HEK293 (cell line): Measurements from ENCODE around the gene CACTIN.

Source experiments
- BCL11A ChIP-seq: fragments of 450-650 bp; formaldehyde crosslinking; IDR thresholded peaks from 2 replicates; pipeline ENCODE4 v1.5.1; 2016; ENCODE audit warnings: low read depth, missing biosample characterization, missing genetic modification characterization
- IKZF3 ChIP-seq: fragments of 450-650 bp; IDR thresholded peaks from 2 replicates; pipeline ENCODE4 v1.5.0; 2018; ENCODE audit warnings: missing biosample characterization, mild to moderate bottlenecking, missing genetic modification characterization, moderate library complexity
- KLF7 ChIP-seq: fragments of 450-650 bp; formaldehyde crosslinking; IDR thresholded peaks from 2 replicates; pipeline ENCODE4 v1.5.1; 2016; ENCODE audit warnings: missing biosample characterization, missing genetic modification characterization, borderline replicate concordance
- KLF9 ChIP-seq: fragments of 450-650 bp; formaldehyde crosslinking; IDR thresholded peaks from 2 replicates; pipeline ENCODE4 v1.5.1; 2016; ENCODE audit warnings: missing biosample characterization, missing genetic modification characterization, low read depth
- OVOL3 ChIP-seq: fragments of 450-650 bp; formaldehyde crosslinking; IDR thresholded peaks from 2 replicates; pipeline ENCODE4 v1.5.1; 2016; ENCODE audit warnings: missing biosample characterization, missing genetic modification characterization
- TCF7L2 ChIP-seq: IDR thresholded peaks from 2 replicates; pipeline ENCODE4 v1.6.1; 2011; ENCODE audit warnings: low read depth, mild to moderate bottlenecking, inconsistent platforms, low read length, moderate library complexity, borderline replicate concordance
- ZBTB8A ChIP-seq: fragments of 450-650 bp; formaldehyde crosslinking; IDR thresholded peaks from 2 replicates; pipeline ENCODE4 v1.5.1; 2016; ENCODE audit warnings: missing biosample characterization, missing genetic modification characterization
- ZIC2 ChIP-seq: fragments of 450-650 bp; formaldehyde crosslinking; IDR thresholded peaks from 2 replicates; pipeline ENCODE4 v1.5.1; 2016; ENCODE audit warnings: missing biosample characterization, missing genetic modification characterization
- ZNF214 ChIP-seq: fragments of 450-650 bp; formaldehyde crosslinking; IDR thresholded peaks from 2 replicates; pipeline ENCODE4 v1.5.1; 2017; ENCODE audit warnings: missing biosample characterization, mild to moderate bottlenecking, missing genetic modification characterization, borderline replicate concordance
- ZNF335 ChIP-seq: fragments of 450-650 bp; formaldehyde crosslinking; conservative IDR thresholded peaks from 2 replicates; pipeline ENCODE4 v1.5.1; 2016; ENCODE audit warnings: missing biosample characterization, missing genetic modification characterization
- ZNF37A ChIP-seq: fragments of 450-650 bp; IDR thresholded peaks from 2 replicates; pipeline ENCODE4 v1.5.1; 2018; ENCODE audit warnings: missing biosample characterization, missing genetic modification characterization
- ZNF473 ChIP-seq: fragments of 450-650 bp; formaldehyde crosslinking; IDR thresholded peaks from 2 replicates; pipeline ENCODE4 v1.5.1; 2017; ENCODE audit warnings: missing biosample characterization, missing genetic modification characterization
- ZNF558 ChIP-seq: fragments of 450-650 bp; formaldehyde crosslinking; IDR thresholded peaks from 2 replicates; pipeline ENCODE4 v1.5.1; 2016; ENCODE audit warnings: missing biosample characterization, missing genetic modification characterization
- ZNF776 ChIP-seq: fragments of 450-650 bp; formaldehyde crosslinking; IDR thresholded peaks from 2 replicates; pipeline ENCODE4 v1.5.0; 2017; ENCODE audit warnings: missing biosample characterization, missing genetic modification characterization, borderline replicate concordance
- ZSCAN16 ChIP-seq: fragments of 450-650 bp; formaldehyde crosslinking; IDR thresholded peaks from 2 replicates; pipeline ENCODE4 v1.5.1; 2016; ENCODE audit warnings: missing biosample characterization, missing genetic modification characterization
- ZXDB ChIP-seq: fragments of 450-650 bp; formaldehyde crosslinking; IDR thresholded peaks from 2 replicates; pipeline ENCODE4 v1.5.1; 2016; ENCODE audit warnings: missing biosample characterization, missing genetic modification characterization
- TF ChIP-seq, protein P1 (sequence below): fragments of 450-650 bp; formaldehyde crosslinking; IDR thresholded peaks from 2 replicates; pipeline ENCODE4 v1.5.1; 2016; ENCODE audit warnings: missing biosample characterization, missing genetic modification characterization
- TF ChIP-seq, protein P2 (sequence below): fragments of 450-650 bp; formaldehyde crosslinking; IDR thresholded peaks from 2 replicates; pipeline ENCODE4 v1.5.1; 2017; ENCODE audit warnings: missing biosample characterization, mild to moderate bottlenecking, missing genetic modification characterization, moderate library complexity
- TF ChIP-seq, protein P3 (sequence below): fragments of 450-650 bp; formaldehyde crosslinking; IDR thresholded peaks from 2 replicates; pipeline ENCODE4 v1.5.1; 2016; ENCODE audit warnings: missing biosample characterization, missing genetic modification characterization
- TF ChIP-seq, protein P4 (sequence below): fragments of 450-650 bp; formaldehyde crosslinking; IDR thresholded peaks from 2 replicates; pipeline ENCODE4 v1.5.1; 2017; ENCODE audit warnings: missing biosample characterization, missing genetic modification characterization
- TF ChIP-seq, protein P5 (sequence below): fragments of 450-650 bp; formaldehyde crosslinking; IDR thresholded peaks from 2 replicates; pipeline ENCODE4 v1.5.1; 2016; ENCODE audit warnings: missing biosample characterization, missing genetic modification characterization

The CACTIN gene

DNA sequence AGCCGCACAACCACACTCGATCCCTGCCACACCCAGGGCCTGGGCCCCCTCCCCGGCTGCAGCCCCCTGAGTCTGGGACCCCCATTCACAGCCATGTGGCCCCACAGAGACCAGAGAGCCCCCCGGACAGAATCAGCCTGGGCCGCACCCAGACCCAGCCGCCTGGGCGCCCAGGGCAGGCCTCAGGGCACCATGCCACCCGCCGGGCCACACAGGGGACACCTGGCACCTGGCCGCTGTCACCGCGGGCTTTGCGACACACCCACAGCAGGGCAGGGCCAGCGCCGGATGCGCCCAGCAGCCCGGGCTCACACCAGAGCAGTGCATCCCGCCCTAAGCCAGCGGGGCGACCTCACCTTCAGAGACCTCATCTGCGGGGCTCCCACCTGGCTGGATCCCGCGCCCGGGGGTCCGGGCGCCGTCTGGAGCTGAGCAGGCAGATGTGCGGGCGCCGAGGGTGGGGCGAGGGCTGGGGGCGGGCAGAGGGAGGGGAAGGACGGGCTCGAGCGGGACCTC, 20.4 kb downstream of the CACTIN start (continued):
- TF ChIP-seq KLF7 (tag by site-specific recombination) (no peak), ZBTB8A (tag by site-specific recombination) (peak; percentile 32; the same call in 1 of the 2 replicates), ZNF214 (tag by site-specific recombination) (no peak), ZXDB (tag by site-specific recombination) (no peak), KLF9 (tag by site-specific recombination) (peak; percentile 22; the same call in 1 of the 2 replicates), ZNF776 (tag by site-specific recombination) (no peak), ZIC2 (tag by site-specific recombination) (peak; percentile 93), ZNF335 (peak; percentile 39; the same call in 1 of the 2 replicates), IKZF3 (tag by site-specific recombination) (no peak), ZNF473 (tag by site-specific recombination) (no peak), ZNF558 (no peak), OVOL3 (tag by site-specific recombination) (no peak), BCL11A (no peak), TCF7L2 (no peak), ZSCAN16 (tag by site-specific recombination) (no peak), ZNF37A (tag by site-specific recombination) (no peak)
- TF ChIP-seq, protein P1, sequence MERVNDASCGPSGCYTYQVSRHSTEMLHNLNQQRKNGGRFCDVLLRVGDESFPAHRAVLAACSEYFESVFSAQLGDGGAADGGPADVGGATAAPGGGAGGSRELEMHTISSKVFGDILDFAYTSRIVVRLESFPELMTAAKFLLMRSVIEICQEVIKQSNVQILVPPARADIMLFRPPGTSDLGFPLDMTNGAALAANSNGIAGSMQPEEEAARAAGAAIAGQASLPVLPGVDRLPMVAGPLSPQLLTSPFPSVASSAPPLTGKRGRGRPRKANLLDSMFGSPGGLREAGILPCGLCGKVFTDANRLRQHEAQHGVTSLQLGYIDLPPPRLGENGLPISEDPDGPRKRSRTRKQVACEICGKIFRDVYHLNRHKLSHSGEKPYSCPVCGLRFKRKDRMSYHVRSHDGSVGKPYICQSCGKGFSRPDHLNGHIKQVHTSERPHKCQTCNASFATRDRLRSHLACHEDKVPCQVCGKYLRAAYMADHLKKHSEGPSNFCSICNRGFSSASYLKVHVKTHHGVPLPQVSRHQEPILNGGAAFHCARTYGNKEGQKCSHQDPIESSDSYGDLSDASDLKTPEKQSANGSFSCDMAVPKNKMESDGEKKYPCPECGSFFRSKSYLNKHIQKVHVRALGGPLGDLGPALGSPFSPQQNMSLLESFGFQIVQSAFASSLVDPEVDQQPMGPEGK, result no peak
- TF ChIP-seq, protein P2, sequence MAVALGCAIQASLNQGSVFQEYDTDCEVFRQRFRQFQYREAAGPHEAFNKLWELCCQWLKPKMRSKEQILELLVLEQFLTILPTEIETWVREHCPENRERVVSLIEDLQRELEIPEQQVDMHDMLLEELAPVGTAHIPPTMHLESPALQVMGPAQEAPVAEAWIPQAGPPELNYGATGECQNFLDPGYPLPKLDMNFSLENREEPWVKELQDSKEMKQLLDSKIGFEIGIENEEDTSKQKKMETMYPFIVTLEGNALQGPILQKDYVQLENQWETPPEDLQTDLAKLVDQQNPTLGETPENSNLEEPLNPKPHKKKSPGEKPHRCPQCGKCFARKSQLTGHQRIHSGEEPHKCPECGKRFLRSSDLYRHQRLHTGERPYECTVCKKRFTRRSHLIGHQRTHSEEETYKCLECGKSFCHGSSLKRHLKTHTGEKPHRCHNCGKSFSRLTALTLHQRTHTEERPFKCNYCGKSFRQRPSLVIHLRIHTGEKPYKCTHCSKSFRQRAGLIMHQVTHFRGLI (tag by site-specific recombination), result 0 out of 2 replicates have a peak, but pooled peaks have one; percentile 54
- TF ChIP-seq, protein P3, sequence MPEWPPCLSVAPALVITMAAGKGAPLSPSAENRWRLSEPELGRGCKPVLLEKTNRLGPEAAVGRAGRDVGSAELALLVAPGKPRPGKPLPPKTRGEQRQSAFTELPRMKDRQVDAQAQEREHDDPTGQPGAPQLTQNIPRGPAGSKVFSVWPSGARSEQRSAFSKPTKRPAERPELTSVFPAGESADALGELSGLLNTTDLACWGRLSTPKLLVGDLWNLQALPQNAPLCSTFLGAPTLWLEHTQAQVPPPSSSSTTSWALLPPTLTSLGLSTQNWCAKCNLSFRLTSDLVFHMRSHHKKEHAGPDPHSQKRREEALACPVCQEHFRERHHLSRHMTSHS, result no peak
- TF ChIP-seq, protein P4, sequence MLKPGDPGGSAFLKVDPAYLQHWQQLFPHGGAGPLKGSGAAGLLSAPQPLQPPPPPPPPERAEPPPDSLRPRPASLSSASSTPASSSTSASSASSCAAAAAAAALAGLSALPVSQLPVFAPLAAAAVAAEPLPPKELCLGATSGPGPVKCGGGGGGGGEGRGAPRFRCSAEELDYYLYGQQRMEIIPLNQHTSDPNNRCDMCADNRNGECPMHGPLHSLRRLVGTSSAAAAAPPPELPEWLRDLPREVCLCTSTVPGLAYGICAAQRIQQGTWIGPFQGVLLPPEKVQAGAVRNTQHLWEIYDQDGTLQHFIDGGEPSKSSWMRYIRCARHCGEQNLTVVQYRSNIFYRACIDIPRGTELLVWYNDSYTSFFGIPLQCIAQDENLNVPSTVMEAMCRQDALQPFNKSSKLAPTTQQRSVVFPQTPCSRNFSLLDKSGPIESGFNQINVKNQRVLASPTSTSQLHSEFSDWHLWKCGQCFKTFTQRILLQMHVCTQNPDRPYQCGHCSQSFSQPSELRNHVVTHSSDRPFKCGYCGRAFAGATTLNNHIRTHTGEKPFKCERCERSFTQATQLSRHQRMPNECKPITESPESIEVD (tag by site-specific recombination), result no peak
- TF ChIP-seq, protein P5, sequence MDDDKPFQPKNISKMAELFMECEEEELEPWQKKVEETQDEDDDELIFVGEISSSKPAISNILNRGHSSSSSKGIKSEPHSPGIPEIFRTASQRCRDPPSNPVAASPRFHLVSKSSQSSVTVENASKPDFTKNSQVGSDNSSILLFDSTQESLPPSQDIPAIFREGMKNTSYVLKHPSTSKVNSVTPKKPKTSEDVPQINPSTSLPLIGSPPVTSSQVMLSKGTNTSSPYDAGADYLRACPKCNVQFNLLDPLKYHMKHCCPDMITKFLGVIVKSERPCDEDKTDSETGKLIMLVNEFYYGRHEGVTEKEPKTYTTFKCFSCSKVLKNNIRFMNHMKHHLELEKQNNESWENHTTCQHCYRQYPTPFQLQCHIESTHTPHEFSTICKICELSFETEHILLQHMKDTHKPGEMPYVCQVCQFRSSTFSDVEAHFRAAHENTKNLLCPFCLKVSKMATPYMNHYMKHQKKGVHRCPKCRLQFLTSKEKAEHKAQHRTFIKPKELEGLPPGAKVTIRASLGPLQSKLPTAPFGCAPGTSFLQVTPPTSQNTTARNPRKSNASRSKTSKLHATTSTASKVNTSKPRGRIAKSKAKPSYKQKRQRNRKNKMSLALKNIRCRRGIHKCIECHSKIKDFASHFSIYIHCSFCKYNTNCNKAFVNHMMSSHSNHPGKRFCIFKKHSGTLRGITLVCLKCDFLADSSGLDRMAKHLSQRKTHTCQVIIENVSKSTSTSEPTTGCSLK (tag by site-specific recombination), result no peak
